IMR-90 (cell line): Measurements from ENCODE around the gene SEC16A. TPM values are rescaled to one million over a fixed set of nuclear protein-coding genes. Genes with fewer than 3 reads are reported as not detected.

ENCODE experiments used
- ATAC-seq: fragments of 200-7000 bp; cut with Tn5 transposase; 2 replicates; pipeline ENCODE4 v1.9.1; 2020; ENCODE audit warnings: low read depth, mild to moderate bottlenecking, moderate library complexity
- BruUV-seq: library from RNA; stranded (reverse); fragments of 400-500 nt; replicated peaks from 2 replicates; lab custom pipeline; 2021; lab: Mats Ljungman, UMichigan
- CTCF ChIA-PET: fragments of 300-600 bp; formaldehyde crosslinking; extraction: SDS; loops from one replicate; lab custom pipeline; 2021; ENCODE audit warnings: antibody characterized with exemption; lab: Yijun Ruan, JAX
- POLR2A ChIA-PET: fragments of 300-600 bp; sonication (Branson Sonifier 250); formaldehyde crosslinking; loops from one replicate; lab custom pipeline; 2022; ENCODE audit warnings: antibody characterized with exemption; ENCODE audit not compliant: unreplicated experiment; lab: Charles Lee
- DNase-seq: peaks from one replicate; pipeline ENCODE4 v3.0.0; 2013
- H2AFZ ChIP-seq: replicated peaks from 2 replicates; pipeline ENCODE3; 2013; ENCODE audit warnings: low read length, mild to moderate bottlenecking; ENCODE audit not compliant: poor library complexity
- H2AK5ac ChIP-seq: 2 replicates; pipeline ENCODE4 v1.6.1; 2013; ENCODE audit warnings: low read depth, low read length, inconsistent platforms
- H2AK9ac ChIP-seq: replicated peaks from 2 replicates; pipeline ENCODE3; 2013; ENCODE audit warnings: mild to moderate bottlenecking, low read depth, low read length, moderate library complexity; ENCODE audit not compliant: poor library complexity
- H2BK120ac ChIP-seq: 2 replicates; pipeline ENCODE4 v1.6.1; 2013; ENCODE audit warnings: low read depth, low read length, inconsistent platforms
- H2BK15ac ChIP-seq: 3 replicates; pipeline ENCODE4 v1.6.1; 2013; ENCODE audit warnings: low read depth, low read length, inconsistent platforms
- H2BK20ac ChIP-seq: 2 replicates; pipeline ENCODE4 v1.6.1; 2013; ENCODE audit warnings: low read depth, mild to moderate bottlenecking, inconsistent platforms, low read length, moderate library complexity
- H2BK5ac ChIP-seq: 2 replicates; pipeline ENCODE4 v1.6.1; 2013; ENCODE audit warnings: mild to moderate bottlenecking, low read depth, low read length, inconsistent platforms; ENCODE audit not compliant: poor library complexity, severe bottlenecking
- H3K14ac ChIP-seq: replicated peaks from 2 replicates; pipeline ENCODE4 v1.6.1; 2013; ENCODE audit warnings: low read depth, low read length, inconsistent platforms
- H3K18ac ChIP-seq: 2 replicates; pipeline ENCODE4 v1.6.1; 2013; ENCODE audit warnings: low read depth, low read length, control low read depth
- H3K23ac ChIP-seq: 2 replicates; pipeline ENCODE4 v1.6.1; 2013; ENCODE audit warnings: low read depth, low read length, inconsistent platforms
- H3K27ac ChIP-seq: 2 replicates; pipeline ENCODE4 v1.5.1; 2013; ENCODE audit warnings: mild to moderate bottlenecking, control low read depth, low read length; ENCODE audit not compliant: insufficient read depth
- H3K27me3 ChIP-seq: 2 replicates; pipeline ENCODE4 v1.6.1; 2013; ENCODE audit warnings: low read length; ENCODE audit not compliant: control insufficient read depth, insufficient read depth
- H3K36me3 ChIP-seq: 2 replicates; pipeline ENCODE4 v1.6.1; 2013; ENCODE audit warnings: low read length, mixed read lengths; ENCODE audit not compliant: control insufficient read depth, insufficient read depth
- H3K4ac ChIP-seq: 2 replicates; pipeline ENCODE4 v1.6.1; 2013; ENCODE audit warnings: low read depth, low read length, inconsistent platforms
- H3K4me1 ChIP-seq: 2 replicates; pipeline ENCODE4 v1.6.1; 2013; ENCODE audit warnings: low read length, mixed read lengths; ENCODE audit not compliant: control insufficient read depth, insufficient read depth
- H3K4me2 ChIP-seq: 2 replicates; pipeline ENCODE4 v1.6.1; 2013; ENCODE audit warnings: low read depth, mild to moderate bottlenecking, control low read depth, low read length, moderate library complexity
- H3K4me3 ChIP-seq: 2 replicates; pipeline ENCODE4 v1.5.1; 2013; ENCODE audit warnings: low read depth, mild to moderate bottlenecking, control low read depth, low read length, moderate library complexity; ENCODE audit not compliant: insufficient read depth
- H3K56ac ChIP-seq: 2 replicates; pipeline ENCODE4 v1.6.1; 2013; ENCODE audit warnings: low read length, inconsistent platforms; ENCODE audit not compliant: insufficient read depth; ENCODE audit errors: extremely low read depth
- H3K79me1 ChIP-seq, 2 experiments: 2 replicates each; pipeline ENCODE4 v1.6.1; 2013; ENCODE audit warnings: low read length in 2 of 2, inconsistent platforms in 1 of 2, low read depth in 1 of 2
- H3K9ac ChIP-seq: 2 replicates; pipeline ENCODE4 v1.6.1; 2013; ENCODE audit warnings: low read depth, low read length, control low read depth
- H3K9me1 ChIP-seq: 2 replicates; pipeline ENCODE4 v1.6.1; 2013; ENCODE audit warnings: low read length, inconsistent platforms; ENCODE audit not compliant: insufficient read depth
- H3K9me3 ChIP-seq: 2 replicates; pipeline ENCODE4 v1.6.1; 2013; ENCODE audit warnings: low read length; ENCODE audit not compliant: control insufficient read depth, insufficient read depth
- H4K20me1 ChIP-seq: 2 replicates; pipeline ENCODE4 v1.6.1; 2013; ENCODE audit warnings: low read length, inconsistent platforms; ENCODE audit not compliant: insufficient read depth
- H4K5ac ChIP-seq: 2 replicates; pipeline ENCODE4 v1.6.1; 2013; ENCODE audit warnings: mild to moderate bottlenecking, low read depth, low read length, control low read depth
- H4K8ac ChIP-seq, 2 experiments: 2 replicates each; pipeline ENCODE4 v1.6.1; 2013; ENCODE audit warnings: low read depth in 2 of 2, low read length in 2 of 2, control low read depth in 1 of 2, inconsistent platforms in 1 of 2
- H4K91ac ChIP-seq: 2 replicates; pipeline ENCODE4 v1.6.1; 2013; ENCODE audit warnings: low read depth, low read length, inconsistent platforms; ENCODE audit not compliant: insufficient read depth
- BHLHE40 ChIP-seq: fragments of 150-350 bp; IDR thresholded peaks from 2 replicates; pipeline ENCODE4 v1.6.1; 2016; ENCODE audit warnings: mild to moderate bottlenecking, low read depth, low read length
- CEBPB ChIP-seq: IDR thresholded peaks from 2 replicates; pipeline ENCODE4 v1.6.1; 2012; ENCODE audit warnings: low read depth, low read length, improper control_type of control experiment
- CHD1 ChIP-seq: IDR thresholded peaks from 2 replicates; pipeline ENCODE4 v1.6.1; 2012; ENCODE audit warnings: low read depth, low read length, improper control_type of control experiment
- ELK1 ChIP-seq: fragments of 150-350 bp; IDR thresholded peaks from 2 replicates; pipeline ENCODE4 v1.6.1; 2016; ENCODE audit warnings: low read depth, mild to moderate bottlenecking, low read length, moderate library complexity, borderline replicate concordance
- FOS ChIP-seq: fragments of 150-350 bp; IDR thresholded peaks from 2 replicates; pipeline ENCODE4 v1.6.1; 2016; ENCODE audit warnings: low read depth, low read length
- MAFK ChIP-seq: IDR thresholded peaks from 2 replicates; pipeline ENCODE4 v1.6.1; 2012; ENCODE audit warnings: low read depth, low read length, improper control_type of control experiment
- MXI1 ChIP-seq: IDR thresholded peaks from 2 replicates; pipeline ENCODE4 v1.6.1; 2012; ENCODE audit warnings: low read depth, mild to moderate bottlenecking, low read length, moderate library complexity, borderline replicate concordance
- NFE2L2 ChIP-seq: fragments of 150-350 bp; IDR thresholded peaks from 2 replicates; pipeline ENCODE4 v1.6.1; 2016; ENCODE audit warnings: low read depth, mild to moderate bottlenecking, low read length
- POLR2A ChIP-seq: IDR thresholded peaks from 2 replicates; pipeline ENCODE4 v1.6.1; 2012; ENCODE audit warnings: mild to moderate bottlenecking, low read depth, low read length
- RAD21 ChIP-seq: IDR thresholded peaks from 2 replicates; pipeline ENCODE4 v1.6.1; 2012; ENCODE audit warnings: low read length, improper control_type of control experiment
- RCOR1 ChIP-seq: IDR thresholded peaks from 2 replicates; pipeline ENCODE4 v1.6.1; 2012; ENCODE audit warnings: mild to moderate bottlenecking, low read length, improper control_type of control experiment; ENCODE audit not compliant: insufficient replicate concordance
- RFX5 ChIP-seq: IDR thresholded peaks from 2 replicates; pipeline ENCODE4 v1.8.0; 2012; ENCODE audit warnings: low read depth, mild to moderate bottlenecking, low read length, moderate library complexity
- SMC3 ChIP-seq: fragments of 150-350 bp; IDR thresholded peaks from 2 replicates; pipeline ENCODE4 v1.6.1; 2016; ENCODE audit warnings: low read depth, mild to moderate bottlenecking, antibody characterized with exemption, low read length, moderate library complexity
- WGBS, 2 experiments: methylation state at CpG; one replicate each; pipeline versions ENCODE4 v1.1.5 to v1.1.7; 2013; ENCODE audit warnings: missing lambda C conversion rate in 2 of 2; ENCODE audit not compliant: insufficient read length in 1 of 2; ENCODE audit errors: extremely low coverage in 2 of 2; 5-methylcytosine and 5-hydroxymethylcytosine counted together
- dilution Hi-C: fragments of 300-500 bp; cut with HindIII; formaldehyde crosslinking; loops from one replicate; pipeline ENCODE4 v1.14.3; 2018; ENCODE audit warnings: low sequenced_read_pairs; ENCODE audit not compliant: unreplicated experiment
- in situ Hi-C: fragments of 300-500 bp; cut with MboI; formaldehyde crosslinking; loops from 3 replicates; pipeline ENCODE4 v1.14.3; 2019; ENCODE audit warnings: low sequenced_read_pairs, inconsistent platforms, mixed read lengths
- intact Hi-C: fragments of 100-400 bp; cut with micrococcal nuclease; formaldehyde crosslinking; loops from 2 replicates; pipeline ENCODE4 v1.10.0; 2022
- polyA plus RNA-seq, 3 experiments: library from polyadenylated mRNA; depleted of rRNA; stranded (reverse); fragments of >200 nt; gene quantifications; 2 replicates each; pipeline ENCODE4 v1.2.3, GENCODE V29; 2012; ENCODE audit warnings: low replicate concordance in 1 of 3
- total RNA-seq: library from RNA; depleted of rRNA; stranded (reverse); fragments of >200 nt; gene quantifications from 2 replicates; pipeline ENCODE4 v1.2.3, GENCODE V29; 2012
- TF ChIP-seq, protein P1 (sequence below): fragments of 150-350 bp; IDR thresholded peaks from 2 replicates; pipeline ENCODE4 v1.6.1; 2017; ENCODE audit warnings: mild to moderate bottlenecking, antibody characterized with exemption, low read length, low read depth

SEC16A gene
- total and polyA plus RNA-seq, 2 of the 4 experiments (the other 2 are of a cell fraction) = 12.2 to 48.1 TPM

GRCh38 chr9:136489731-136490130 is 6.9 kb upstream of the SEC16A start:
- Histone ChIP-seq H2BK5ac (no peak overlapping the region), H3K9me3 (no peaks in the 10 kb centered on the region), H2BK120ac (no peak overlapping the region), H3K23ac (no peak overlapping the region), H3K9ac (no peak overlapping the region), H3K9me1 (no peaks in the 10 kb centered on the region), H2BK20ac (no peak overlapping the region), H3K27me3 (no peaks in the 10 kb centered on the region; the same call in 1 of the 2 replicates), H4K5ac (no peak overlapping the region), H3K36me3 (no peaks in the 10 kb centered on the region; the same call in 1 of the 2 replicates), H3K27ac (no peak overlapping the region), H3K14ac (no peak overlapping the region), H2AK5ac (no peak overlapping the region), H3K79me1 (no peaks in the 10 kb centered on the region), H3K18ac (no peak overlapping the region), H4K8ac (no peak overlapping the region), H3K4ac (no peak overlapping the region), H3K56ac (no peak overlapping the region), H4K20me1 (peaks cover 10% of the 10 kb centered on the region; the same call in 1 of the 2 replicates), H3K4me1 (no peaks in the 10 kb centered on the region), H3K4me2 (no peak overlapping the region), H2AFZ (no peak overlapping the region), H4K91ac (no peak overlapping the region), H2BK15ac (no peak overlapping the region), H3K4me3 (no peak overlapping the region), H2AK9ac (no peak overlapping the region)
- CTCF ChIA-PET = interaction anchor here (0.6 to 0.9 kb wide), 2 partner anchors 136 to 139 kb away, joined by 3 to 4 read pairs; no protein-coding TSS in a partner anchor
- ATAC-seq (no peak), DNase-seq (no peak)
- intact Hi-C loops = no loop called here
- dilution Hi-C loops = no loop called here
- in situ Hi-C loops = loop anchor here (5.0 kb wide), 1 partner anchor 143 kb away; no protein-coding TSS in a partner anchor
- 81% methylated on average over 7 of the region's 17 CpGs; no CpG with 5 or more reads in 1 of the 2 experiments for WGBS, 2 experiments
- TF ChIP-seq NFE2L2 (no peak), FOS (no peak), CHD1 (no peak), CEBPB (no peak), BHLHE40 (no peak), MXI1 (no peak), SMC3 (no peak), RAD21 (no peak), RFX5 (no peak), RCOR1 (no peak), MAFK (no peak), POLR2A (no peak), ELK1 (no peak)
- TF ChIP-seq, protein P1, sequence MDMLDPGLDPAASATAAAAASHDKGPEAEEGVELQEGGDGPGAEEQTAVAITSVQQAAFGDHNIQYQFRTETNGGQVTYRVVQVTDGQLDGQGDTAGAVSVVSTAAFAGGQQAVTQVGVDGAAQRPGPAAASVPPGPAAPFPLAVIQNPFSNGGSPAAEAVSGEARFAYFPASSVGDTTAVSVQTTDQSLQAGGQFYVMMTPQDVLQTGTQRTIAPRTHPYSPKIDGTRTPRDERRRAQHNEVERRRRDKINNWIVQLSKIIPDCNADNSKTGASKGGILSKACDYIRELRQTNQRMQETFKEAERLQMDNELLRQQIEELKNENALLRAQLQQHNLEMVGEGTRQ = no peak
- no TSS peak for BruUV-seq
- POLR2A ChIA-PET = interaction anchor here (1.1 kb wide), 1 partner anchor 136 kb away, joined by 3 read pairs; no protein-coding TSS in a partner anchor
